HFFc6 (cell line): ENCODE results near the gene VWDE. TPM values are rescaled to one million over a fixed set of nuclear protein-coding genes. Genes with fewer than 3 reads are reported as not detected.

Source experiments
- total RNA-seq, 6 experiments: library from RNA; stranded (reverse); fragmentation: NEBNext Ultra II Directional; extraction: Animal tissue kit (Norgen Biotek cat#: 25700); gene quantifications; 2 replicates in 1 of 6; 3 replicates in 5 of 6; pipeline ENCODE4 v1.2.3, GENCODE V29; 2021

VWDE gene
- total RNA-seq, 6 experiments from 2014 or later, result not detected

Other genes starting within 250 kb of the VWDE start
- gene TMEM106B, start 192.6 kb downstream of the VWDE start, total RNA-seq, result 10 to 100 TPM; 34.6 to 47.0 (median 42.7) TPM
- gene SCIN, start 166.9 kb upstream of the VWDE start, total RNA-seq, result 10 to 100 TPM in 4 of 6 experiments, 1 to 10 TPM in 1, under 1 TPM in 1; 0.92 to 50.8 (median 47.4) TPM